Middle frontal gyrus (tissue), 1 donor: ENCODE data around the gene CTNNA3.

ENCODE experiments used
- DNase-seq: peaks from one replicate; pipeline ENCODE4 v3.0.0-alpha.2; 2015; ENCODE audit warnings: low spot score; ENCODE audit errors: extremely low spot score

The CTNNA3 gene

DNA sequence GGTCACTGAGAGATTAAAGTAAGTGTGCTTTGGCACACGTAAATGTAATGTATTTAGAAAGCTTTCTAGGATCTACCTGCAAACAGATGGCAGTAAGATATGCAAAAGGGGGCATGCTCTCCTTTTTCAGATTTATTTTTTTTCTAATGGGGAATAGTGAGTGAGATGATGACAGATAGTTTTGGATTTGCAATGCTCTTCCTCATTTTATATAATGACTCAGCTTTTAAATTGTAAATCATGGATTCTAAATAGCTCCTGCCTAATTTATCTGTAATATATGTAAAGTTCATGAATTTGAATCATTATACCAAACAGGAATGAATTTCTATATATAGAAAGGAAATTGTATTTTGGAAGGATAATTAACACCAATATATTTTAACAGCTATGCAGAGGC, 1731.8 kb downstream of the CTNNA3 start:
- DNase-seq: no peak

DNA sequence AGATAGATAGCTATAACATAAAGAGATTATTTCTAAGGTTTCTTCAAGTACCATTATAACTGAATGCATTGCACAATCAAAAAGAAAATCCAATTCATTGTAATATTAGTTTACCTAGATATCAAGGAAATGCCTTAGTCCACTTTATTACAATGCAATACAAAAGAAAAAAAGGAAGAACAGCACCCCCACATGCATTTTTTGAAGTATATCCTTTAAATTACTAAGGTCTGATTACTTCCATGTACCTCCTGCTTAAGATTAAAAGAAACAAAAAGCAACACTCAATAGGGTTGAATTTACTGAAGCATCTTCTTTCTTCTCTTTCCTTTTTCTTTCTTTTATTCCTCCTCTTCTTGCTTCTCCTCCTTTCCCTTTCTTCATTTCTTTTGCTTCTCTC, 1743.9 kb downstream of the CTNNA3 start:
- DNase-seq: no peak

DNA sequence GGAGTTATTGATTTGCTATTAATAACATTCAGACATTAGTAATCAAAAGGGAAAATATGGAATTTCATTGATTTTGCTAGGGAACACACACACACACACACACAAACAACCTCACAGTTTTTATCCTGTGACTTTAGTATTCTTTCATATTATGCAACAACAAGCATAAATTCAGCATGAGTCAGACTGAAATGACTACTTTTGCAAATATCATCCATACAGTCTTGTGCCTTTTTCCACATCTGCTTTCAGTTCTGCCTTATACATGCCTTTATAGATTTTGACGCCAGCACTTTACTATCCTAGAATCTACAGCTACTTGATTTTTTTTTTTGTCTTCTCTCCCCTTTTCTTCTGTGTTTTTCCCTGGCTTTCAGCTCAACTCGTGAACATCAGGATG, 1745.9 kb downstream of the CTNNA3 start:
- no peak for DNase-seq

DNA sequence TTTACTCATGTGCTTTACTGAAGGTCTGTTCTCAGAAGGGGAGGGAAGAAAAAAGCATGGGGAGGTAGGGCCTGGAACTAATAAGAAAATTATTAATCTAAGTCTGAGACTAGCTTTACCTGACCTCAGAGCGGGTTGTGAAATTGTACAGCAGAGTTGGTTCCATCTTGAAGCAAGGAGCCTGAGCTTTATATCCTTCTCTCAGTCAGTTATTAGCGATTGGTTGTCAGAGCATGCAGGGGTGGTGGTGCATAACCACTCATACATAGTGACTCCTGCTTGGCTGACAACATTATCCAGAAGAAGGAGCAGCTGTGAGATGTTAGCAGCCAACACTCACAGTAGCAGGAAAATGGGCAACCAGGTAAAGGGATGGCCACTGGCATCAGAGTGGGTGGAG, 1746.5 kb downstream of the CTNNA3 start:
- no peak for DNase-seq

- DNase-seq: no peak
Observed at GRCh38 chr10:65945061-65945460, 1750.9 kb downstream of the CTNNA3 start.

- DNase-seq: no peak
Observed at GRCh38 chr10:65943451-65943850, 1752.5 kb downstream of the CTNNA3 start.

- DNase-seq: no peak
Observed at GRCh38 chr10:65940816-65941662, 1755.0 kb downstream of the CTNNA3 start.

DNA sequence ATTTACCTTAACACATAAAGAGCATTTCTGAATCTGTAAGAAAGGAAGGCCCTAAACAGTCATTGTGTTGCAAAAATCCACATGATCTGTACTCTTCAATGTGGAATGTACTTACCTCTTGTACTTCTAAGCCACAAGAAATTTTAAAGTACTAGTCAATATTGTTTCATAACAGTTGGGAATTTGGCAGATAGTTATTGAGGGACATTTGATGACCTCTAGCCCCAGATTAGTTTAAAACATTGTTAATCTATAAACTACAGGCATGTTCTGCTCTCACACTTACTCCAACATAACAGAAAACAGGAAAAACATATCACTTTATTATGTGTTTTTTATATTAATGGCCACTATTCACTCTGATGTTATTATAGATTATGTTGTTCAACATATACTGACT, 1755.9 kb downstream of the CTNNA3 start:
- DNase-seq: no peak

DNA sequence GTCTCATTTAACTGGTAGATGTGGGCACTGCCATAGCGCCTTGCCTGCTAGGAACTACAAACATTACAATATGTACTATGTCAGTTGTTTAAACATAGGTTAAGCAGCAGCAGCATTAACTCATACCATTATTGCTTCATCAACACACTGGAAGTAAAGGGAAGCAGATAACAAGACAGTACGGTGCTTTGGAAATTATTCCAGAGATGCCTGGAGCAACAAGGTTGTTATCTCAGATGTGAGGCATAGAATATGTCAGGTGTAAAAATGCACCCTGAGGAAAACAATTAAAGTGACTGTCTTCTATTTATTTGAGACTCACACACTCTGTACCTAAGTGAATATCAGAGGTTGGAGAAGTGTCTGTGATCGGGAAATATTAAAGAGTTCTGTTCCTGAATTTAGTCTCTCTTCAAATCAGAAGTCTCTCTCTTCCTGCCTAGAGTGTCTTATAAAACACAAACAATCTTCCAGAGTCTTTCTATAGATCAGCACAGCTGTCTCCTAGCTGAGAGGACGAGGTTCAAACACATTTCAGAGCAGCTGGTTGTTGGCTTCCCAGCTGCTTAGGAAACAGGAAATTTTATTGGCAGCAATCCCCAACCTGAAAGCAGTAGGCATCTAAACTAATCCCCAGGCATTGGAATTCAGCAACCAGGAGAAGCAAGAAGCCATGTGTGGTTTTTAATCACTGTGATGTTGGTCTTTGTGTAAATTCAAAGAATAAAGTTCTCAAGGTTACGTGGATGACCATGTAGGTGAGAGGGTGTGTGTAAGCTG, 1764.5 kb downstream of the CTNNA3 start:
- no peak for DNase-seq

DNA sequence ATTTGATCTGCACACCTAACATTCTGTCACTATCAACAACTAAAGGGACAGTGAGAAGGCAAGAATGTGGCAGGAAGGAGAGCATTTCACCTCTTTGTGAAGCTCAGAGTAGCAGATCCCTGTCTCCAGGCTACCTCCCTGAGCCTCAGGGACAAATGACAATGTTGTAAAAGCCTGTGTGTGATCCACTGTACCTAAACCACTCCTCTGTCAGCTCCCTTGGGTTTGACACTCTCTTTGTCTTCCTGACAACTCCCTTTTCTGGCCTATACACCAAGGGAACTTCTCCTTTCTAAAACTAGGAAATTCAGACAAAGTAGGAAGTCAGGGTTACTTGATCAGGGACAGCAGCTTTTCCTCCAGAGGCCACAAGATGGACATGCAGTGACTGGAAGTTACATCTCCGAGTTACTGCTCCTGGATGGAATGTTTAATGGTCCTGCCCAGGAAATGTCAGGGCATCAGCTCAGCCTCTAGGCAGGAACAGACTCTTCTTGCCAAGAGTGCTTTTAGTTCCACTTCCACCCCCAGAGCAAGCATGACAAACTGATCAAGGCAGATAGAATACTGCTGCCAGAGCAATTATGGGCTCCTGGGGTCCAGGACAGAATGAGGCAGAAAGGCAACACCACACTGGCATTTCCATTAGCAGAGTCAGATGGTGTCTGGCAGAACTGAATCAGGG, 1784.7 kb downstream of the CTNNA3 start:
- no peak for DNase-seq

GRCh38 chr10:65910209-65910608, 1785.8 kb downstream of the CTNNA3 start:
- no peak for DNase-seq

- no peak for DNase-seq
Observed at GRCh38 chr10:65907199-65907712, 1788.7 kb downstream of the CTNNA3 start.

- DNase-seq: no peak
Observed at GRCh38 chr10:65903620-65904019, 1792.4 kb downstream of the CTNNA3 start.

DNA sequence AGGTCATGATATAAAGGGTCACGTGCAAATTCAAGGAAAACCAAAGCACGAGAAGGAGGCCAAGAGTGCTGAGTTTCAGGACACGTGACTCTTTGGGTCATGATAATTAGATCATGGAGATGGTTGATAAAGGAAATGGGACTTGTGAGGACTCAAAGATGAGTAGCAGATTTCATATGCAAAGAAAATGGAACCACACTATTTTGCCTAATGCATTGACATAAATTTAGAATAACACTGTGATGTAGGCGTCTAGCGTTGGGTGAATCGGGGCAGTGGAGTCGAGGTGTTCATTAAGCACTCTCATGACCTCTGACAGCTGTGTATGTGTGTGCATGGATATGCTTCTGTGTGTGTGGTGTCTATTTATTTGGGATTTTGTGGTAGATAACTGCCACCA, 1795.7 kb downstream of the CTNNA3 start:
- DNase-seq: no peak

DNA sequence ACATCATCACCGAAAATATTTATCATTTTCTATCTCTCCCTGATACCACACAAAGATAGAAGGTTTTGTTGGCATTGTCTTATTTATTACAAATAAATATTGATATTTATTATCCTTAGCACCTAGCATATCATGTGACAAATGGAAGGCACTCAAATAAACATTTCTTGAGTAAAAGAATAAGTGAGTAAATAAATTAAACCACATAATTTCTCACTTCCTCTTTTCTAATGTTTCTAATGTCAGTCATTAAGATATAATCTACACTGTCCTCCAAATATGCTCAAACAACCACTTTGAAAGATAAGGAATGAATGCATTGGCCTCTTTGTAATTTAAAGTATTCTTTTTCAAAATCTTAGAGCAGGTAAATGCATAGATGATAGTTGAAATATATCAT, 1797.9 kb downstream of the CTNNA3 start:
- no peak for DNase-seq

DNA sequence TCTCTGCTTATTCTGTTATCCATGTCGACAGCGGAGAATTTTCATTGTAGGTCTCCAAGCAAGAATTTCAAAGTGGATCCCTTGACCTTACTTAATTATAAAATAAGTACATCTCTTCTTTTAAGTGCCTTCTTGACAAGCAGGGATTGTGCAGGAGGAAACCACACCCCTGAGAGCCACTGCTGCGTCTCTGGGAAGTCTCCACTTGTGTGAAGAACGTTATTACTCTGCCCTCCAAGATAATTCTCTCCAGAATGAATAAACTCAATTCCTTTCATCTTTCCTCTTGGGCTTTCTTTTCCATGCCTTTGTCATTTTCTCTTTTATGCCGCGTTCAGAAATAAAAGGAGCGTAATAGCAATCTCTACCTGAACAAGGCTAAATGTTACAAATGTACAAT, 1801.0 kb downstream of the CTNNA3 start:
- no peak for DNase-seq

GRCh38 chr10:65894379-65894778, 1801.6 kb downstream of the CTNNA3 start:
- DNase-seq: no peak

DNA sequence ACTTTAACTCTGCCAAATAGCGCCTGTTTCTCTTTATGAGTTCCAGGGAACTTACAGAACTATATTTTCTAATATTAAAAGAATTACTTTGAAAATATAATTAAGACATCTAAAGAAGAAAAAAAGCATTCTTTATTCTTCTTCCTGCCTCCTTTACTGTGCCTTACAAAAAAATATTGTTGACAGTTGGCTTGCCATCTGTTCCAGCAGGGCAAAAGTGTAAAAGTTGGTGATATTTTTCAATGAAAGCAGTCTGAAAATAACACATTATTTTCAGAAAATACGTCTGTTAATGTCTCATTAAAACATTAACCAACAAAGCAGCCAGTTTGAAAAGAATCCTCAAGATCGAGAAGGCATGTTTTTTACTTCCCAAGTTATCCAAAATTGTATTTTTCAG, 1802.3 kb downstream of the CTNNA3 start:
- no peak for DNase-seq

DNA sequence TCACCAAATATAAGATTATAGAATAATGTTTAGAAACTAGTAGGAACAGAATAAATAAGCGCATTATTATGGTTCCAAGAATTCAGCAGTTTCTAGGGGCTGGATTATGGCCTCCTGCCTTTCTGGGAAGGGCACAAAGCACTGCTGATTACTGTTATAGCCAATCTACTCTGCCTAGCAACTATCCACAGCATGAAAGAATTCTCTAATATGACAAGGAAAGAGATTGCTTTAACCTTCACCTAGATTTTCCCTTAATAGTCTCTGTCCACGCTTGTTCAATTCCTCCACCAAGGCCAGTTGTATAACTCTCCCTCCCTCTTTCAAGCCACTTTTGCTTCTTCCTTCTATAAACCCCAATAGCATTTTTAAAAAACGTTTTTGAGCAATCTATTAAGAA, 1803.7 kb downstream of the CTNNA3 start:
- no peak for DNase-seq

GRCh38 chr10:65891073-65891981, 1804.7 kb downstream of the CTNNA3 start:
- DNase-seq: no peak

DNA sequence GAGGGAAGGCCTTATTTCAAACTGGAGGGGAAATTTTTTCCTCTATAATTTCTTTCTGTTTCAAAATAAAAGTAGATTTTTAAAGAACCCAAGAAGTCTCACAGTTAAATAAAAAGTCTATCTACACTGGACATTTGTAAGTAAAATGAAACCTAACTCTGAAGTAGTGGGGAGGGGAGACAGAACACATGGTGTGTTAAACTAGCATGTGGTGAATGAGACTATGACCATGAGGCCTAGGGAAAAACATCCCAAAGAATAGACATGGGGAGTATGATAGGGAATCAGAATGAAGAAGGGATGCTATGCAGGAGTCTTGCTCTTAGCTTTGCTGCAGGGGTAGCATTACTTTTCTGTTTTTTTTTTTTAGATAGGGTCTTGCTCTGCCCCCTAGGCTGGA, 1831.5 kb downstream of the CTNNA3 start:
- DNase-seq: no peak
